ENCODE measurements around the gene DCLK1. TPM values are rescaled to one million over a fixed set of nuclear protein-coding genes. Genes with fewer than 3 reads are reported as not detected.

Gene DCLK1
- total RNA-seq, 2 experiments from 2014 or later = not detected

GRCh38 chr13:35851356-35851755 is 279.8 kb downstream of the DCLK1 start:
- Mint-ChIP-seq H3K4me1 (ENCODE audit: low read depth) (no peaks in the 10 kb centered on the region), H3K4me3 (no peak overlapping the region), H3K9me3 (ENCODE audit: insufficient read depth) (no peaks in the 10 kb centered on the region), H3K36me3 (ENCODE audit: low read depth) (no peaks in the 10 kb centered on the region), H3K27me3 (ENCODE audit: low read depth) (peaks cover 3% of the 10 kb centered on the region), H3K27ac (no peak overlapping the region)
- CTCF ChIA-PET = no interaction called here
- ATAC-seq (no peak), DNase-seq (no peak)
- POLR2A ChIA-PET = no interaction called here

- no peak overlapping the region for H3K4me3 Mint-ChIP-seq
- DNase-seq = no peak
- no peak overlapping the region for H3K27ac Mint-ChIP-seq
- no peaks in the 10 kb centered on the region for H3K9me3 Mint-ChIP-seq (ENCODE audit: insufficient read depth)
- H3K4me1 Mint-ChIP-seq (ENCODE audit: low read depth) = no peaks in the 10 kb centered on the region
- ATAC-seq = no peak
- no peaks in the 10 kb centered on the region for H3K36me3 Mint-ChIP-seq (ENCODE audit: low read depth)
- ChIA-PET POLR2A (no interaction called here), CTCF (no interaction called here)
- H3K27me3 Mint-ChIP-seq (ENCODE audit: low read depth) = no peaks in the 10 kb centered on the region
Observed at GRCh38 chr13:35850569-35850968, 280.6 kb downstream of the DCLK1 start.

GRCh38 chr13:35849256-35849644 is 281.9 kb downstream of the DCLK1 start:
- Mint-ChIP-seq H3K4me3 (no peak overlapping the region), H3K27ac (no peak overlapping the region), H3K9me3 (ENCODE audit: insufficient read depth) (no peaks in the 10 kb centered on the region), H3K36me3 (ENCODE audit: low read depth) (no peaks in the 10 kb centered on the region), H3K27me3 (ENCODE audit: low read depth) (no peaks in the 10 kb centered on the region), H3K4me1 (ENCODE audit: low read depth) (no peaks in the 10 kb centered on the region)
- POLR2A ChIA-PET = no interaction called here
- no peak for ATAC-seq
- CTCF ChIA-PET = no interaction called here
- no peak for DNase-seq

- CTCF ChIA-PET = no interaction called here
- Mint-ChIP-seq H3K36me3 (ENCODE audit: low read depth) (no peaks in the 10 kb centered on the region), H3K4me3 (no peak overlapping the region), H3K9me3 (ENCODE audit: insufficient read depth) (no peaks in the 10 kb centered on the region), H3K27ac (no peak overlapping the region), H3K4me1 (ENCODE audit: low read depth) (no peaks in the 10 kb centered on the region), H3K27me3 (ENCODE audit: low read depth) (no peaks in the 10 kb centered on the region)
- DNase-seq (no peak), ATAC-seq (no peak)
- POLR2A ChIA-PET = no interaction called here
Observed at GRCh38 chr13:35848336-35849255, 282.6 kb downstream of the DCLK1 start.

- Mint-ChIP-seq H3K27me3 (ENCODE audit: low read depth) (no peaks in the 10 kb centered on the region), H3K4me3 (no peak overlapping the region), H3K4me1 (ENCODE audit: low read depth) (no peaks in the 10 kb centered on the region), H3K9me3 (ENCODE audit: insufficient read depth) (no peaks in the 10 kb centered on the region), H3K27ac (no peak overlapping the region), H3K36me3 (ENCODE audit: low read depth) (no peaks in the 10 kb centered on the region)
- ATAC-seq (no peak), DNase-seq (no peak)
- ChIA-PET POLR2A (no interaction called here), CTCF (no interaction called here)
Observed at GRCh38 chr13:35843272-35843671, 287.9 kb downstream of the DCLK1 start.

GRCh38 chr13:35841060-35841521 is 290.1 kb downstream of the DCLK1 start:
- Mint-ChIP-seq H3K9me3 (ENCODE audit: insufficient read depth) (no peaks in the 10 kb centered on the region), H3K36me3 (ENCODE audit: low read depth) (no peaks in the 10 kb centered on the region), H3K4me3 (no peak overlapping the region), H3K4me1 (ENCODE audit: low read depth) (no peaks in the 10 kb centered on the region), H3K27ac (no peak overlapping the region), H3K27me3 (ENCODE audit: low read depth) (no peaks in the 10 kb centered on the region)
- ATAC-seq (no peak), DNase-seq (no peak)
- ChIA-PET CTCF (no interaction called here), POLR2A (no interaction called here)

- H3K4me1 Mint-ChIP-seq (ENCODE audit: low read depth) = no peaks in the 10 kb centered on the region
- no peak for ATAC-seq
- no peak overlapping the region for H3K4me3 Mint-ChIP-seq
- no peak overlapping the region for H3K27ac Mint-ChIP-seq
- no peak for DNase-seq
- H3K9me3 Mint-ChIP-seq (ENCODE audit: insufficient read depth) = no peaks in the 10 kb centered on the region
- POLR2A ChIA-PET = no interaction called here
- CTCF ChIA-PET = no interaction called here
- no peaks in the 10 kb centered on the region for H3K36me3 Mint-ChIP-seq (ENCODE audit: low read depth)
- no peaks in the 10 kb centered on the region for H3K27me3 Mint-ChIP-seq (ENCODE audit: low read depth)
Observed at GRCh38 chr13:35839806-35840205, 291.4 kb downstream of the DCLK1 start.

GRCh38 chr13:35838356-35838755 is 292.8 kb downstream of the DCLK1 start:
- ATAC-seq (no peak), DNase-seq (no peak)
- Mint-ChIP-seq H3K4me3 (no peak overlapping the region), H3K27me3 (ENCODE audit: low read depth) (no peaks in the 10 kb centered on the region), H3K4me1 (ENCODE audit: low read depth) (no peaks in the 10 kb centered on the region), H3K9me3 (ENCODE audit: insufficient read depth) (no peaks in the 10 kb centered on the region), H3K36me3 (ENCODE audit: low read depth) (no peaks in the 10 kb centered on the region), H3K27ac (no peak overlapping the region)
- ChIA-PET POLR2A (no interaction called here), CTCF (no interaction called here)

- Mint-ChIP-seq H3K4me3 (no peak overlapping the region), H3K9me3 (ENCODE audit: insufficient read depth) (no peaks in the 10 kb centered on the region), H3K4me1 (ENCODE audit: low read depth) (no peaks in the 10 kb centered on the region), H3K36me3 (ENCODE audit: low read depth) (no peaks in the 10 kb centered on the region), H3K27ac (no peak overlapping the region), H3K27me3 (ENCODE audit: low read depth) (no peaks in the 10 kb centered on the region)
- ATAC-seq (no peak), DNase-seq (no peak)
- POLR2A ChIA-PET = no interaction called here
- CTCF ChIA-PET = no interaction called here
Observed at GRCh38 chr13:35836446-35836845, 294.7 kb downstream of the DCLK1 start.

GRCh38 chr13:35835989-35836388 is 295.2 kb downstream of the DCLK1 start:
- no peaks in the 10 kb centered on the region for H3K36me3 Mint-ChIP-seq (ENCODE audit: low read depth)
- no peak for DNase-seq
- H3K4me3 Mint-ChIP-seq = no peak overlapping the region
- CTCF ChIA-PET = no interaction called here
- no peaks in the 10 kb centered on the region for H3K27me3 Mint-ChIP-seq (ENCODE audit: low read depth)
- POLR2A ChIA-PET = no interaction called here
- no peaks in the 10 kb centered on the region for H3K9me3 Mint-ChIP-seq (ENCODE audit: insufficient read depth)
- no peaks in the 10 kb centered on the region for H3K4me1 Mint-ChIP-seq (ENCODE audit: low read depth)
- no peak for ATAC-seq
- H3K27ac Mint-ChIP-seq = no peak overlapping the region

GRCh38 chr13:35833608-35834275 is 297.4 kb downstream of the DCLK1 start:
- Mint-ChIP-seq H3K27ac (no peak overlapping the region), H3K27me3 (ENCODE audit: low read depth) (no peaks in the 10 kb centered on the region), H3K36me3 (ENCODE audit: low read depth) (no peaks in the 10 kb centered on the region), H3K9me3 (ENCODE audit: insufficient read depth) (no peaks in the 10 kb centered on the region), H3K4me1 (ENCODE audit: low read depth) (no peaks in the 10 kb centered on the region), H3K4me3 (no peak overlapping the region)
- ATAC-seq (no peak), DNase-seq (no peak)
- CTCF ChIA-PET = no interaction called here
- POLR2A ChIA-PET = no interaction called here

GRCh38 chr13:35833031-35833430 is 298.2 kb downstream of the DCLK1 start:
- Mint-ChIP-seq H3K4me3 (no peak overlapping the region), H3K9me3 (ENCODE audit: insufficient read depth) (no peaks in the 10 kb centered on the region), H3K27ac (no peak overlapping the region), H3K27me3 (ENCODE audit: low read depth) (no peaks in the 10 kb centered on the region), H3K36me3 (ENCODE audit: low read depth) (no peaks in the 10 kb centered on the region), H3K4me1 (ENCODE audit: low read depth) (no peaks in the 10 kb centered on the region)
- no peak for DNase-seq
- ChIA-PET CTCF (no interaction called here), POLR2A (no interaction called here)
- ATAC-seq = no peak
